Stimulated activated CD4-positive, alpha-beta T cell treated with anti-CD3 and anti-CD28 coated beads, Interleukin-15, amount 100 ng/mL, for 48 hours (primary cell): ENCODE data around the gene SLX4.
A peak's percentile ranks its signal among the peaks of the same experiment; 100 is the strongest.

Source experiments
- DNase-seq, 2 donors: peaks; one replicate each; pipeline ENCODE4 v3.0.0-alpha.2; 2020; ENCODE audit warnings: low read depth in 2 of 2

SLX4 gene

GRCh38 chr16:3582276-3583165, 28.9 kb downstream of the SLX4 start:
- no peak for DNase-seq

- DNase-seq = no peak
These were observed 30.0 kb downstream of the SLX4 start for GRCh38 chr16:3581392-3581791.

GRCh38 chr16:3580686-3581085, 30.7 kb downstream of the SLX4 start:
- no peak for DNase-seq

GRCh38 chr16:3580251-3580651, 31.2 kb downstream of the SLX4 start:
- DNase-seq = no peak

- no peak for DNase-seq
These were observed 31.6 kb downstream of the SLX4 start for GRCh38 chr16:3579776-3580175.

GRCh38 chr16:3578610-3579551, 32.5 kb downstream of the SLX4 start:
- peak; percentile 49 to 65 for DNase-seq

- DNase-seq = peak in 1 of 2 donors; percentile 31
These were observed 33.3 kb downstream of the SLX4 start for GRCh38 chr16:3578121-3578520.

GRCh38 chr16:3577302-3577752, 34.1 kb downstream of the SLX4 start, which contains the start of gene NLRC3:
Gene NLRC3, minus strand, starts transcription at chr16:3577403. Its CDS starts 12,367 bp downstream, at chr16:3565036.
- peak in 1 of 2 donors; percentile 33 for DNase-seq

- no peak for DNase-seq
These were observed 35.2 kb downstream of the SLX4 start for GRCh38 chr16:3576211-3576610.

GRCh38 chr16:3575491-3575890, 35.9 kb downstream of the SLX4 start:
- no peak for DNase-seq

- DNase-seq = no peak
These were observed 37.2 kb downstream of the SLX4 start for GRCh38 chr16:3574195-3574594.

GRCh38 chr16:3573146-3573815, 38.1 kb downstream of the SLX4 start:
- DNase-seq = no peak

GRCh38 chr16:3570420-3571062, 40.9 kb downstream of the SLX4 start:
- no peak for DNase-seq

GRCh38 chr16:3569851-3570250, 41.6 kb downstream of the SLX4 start:
- DNase-seq = no peak

GRCh38 chr16:3566990-3567389, 44.4 kb downstream of the SLX4 start:
- DNase-seq = no peak

- no peak for DNase-seq
These were observed 46.6 kb downstream of the SLX4 start for GRCh38 chr16:3564889-3565141.

- DNase-seq = no peak
These were observed 47.1 kb downstream of the SLX4 start for GRCh38 chr16:3564130-3564888.

- no peak for DNase-seq
These were observed 48.4 kb downstream of the SLX4 start for GRCh38 chr16:3562914-3563480.

- no peak for DNase-seq
These were observed 49.8 kb downstream of the SLX4 start for GRCh38 chr16:3561626-3562025.

- no peak for DNase-seq
These were observed 57.0 kb downstream of the SLX4 start for GRCh38 chr16:3554351-3554928.
